CD1c-positive myeloid dendritic cell (primary cell): ENCODE results near the gene PPM1D.
A peak's percentile ranks its signal among the peaks of the same experiment; 100 is the strongest.
"Not testable (repeated sequence)": the region's sequence is repeated elsewhere in the genome, so short reads cannot be mapped to it uniquely, and the experiment has no call there.

Experiments used
- DNase-seq: peaks from one replicate; pipeline ENCODE4 v3.0.0-alpha.2; 2016; ENCODE audit errors: extremely low spot score

Gene PPM1D

GRCh38 chr17:60593441-60594036 lies 6.5 kb upstream of the PPM1D start:
- DNase-seq: not testable (repeated sequence)

- not testable (repeated sequence) for DNase-seq
These were observed 5.8 kb upstream of the PPM1D start for GRCh38 chr17:60594170-60594569.

GRCh38 chr17:60594734-60595133 lies 5.3 kb upstream of the PPM1D start:
- DNase-seq: no peak

GRCh38 chr17:60597297-60597696 lies 2.7 kb upstream of the PPM1D start:
- no peak for DNase-seq

- DNase-seq: peak; percentile 86
These were observed 1.8 kb upstream of the PPM1D start for GRCh38 chr17:60598001-60598736.

GRCh38 chr17:60599220-60599619 lies 773 bp upstream of the PPM1D start:
- no peak for DNase-seq

- DNase-seq: peak; percentile 80
These were observed 775 bp downstream of the PPM1D start for GRCh38 chr17:60600490-60601446.

GRCh38 chr17:60601447-60602384 lies 1.7 kb downstream of the PPM1D start:
- DNase-seq: peak; percentile 77

GRCh38 chr17:60602385-60602742 lies 2.4 kb downstream of the PPM1D start:
- DNase-seq: no peak

- no peak for DNase-seq
These were observed 2.9 kb downstream of the PPM1D start for GRCh38 chr17:60602871-60603270.

GRCh38 chr17:60603477-60603876 lies 3.5 kb downstream of the PPM1D start:
- not testable (repeated sequence) for DNase-seq

- no peak for DNase-seq
These were observed 4.8 kb downstream of the PPM1D start for GRCh38 chr17:60604686-60605334.

GRCh38 chr17:60606036-60606435 lies 6.0 kb downstream of the PPM1D start:
- no peak for DNase-seq

GRCh38 chr17:60610473-60610872 lies 10.5 kb downstream of the PPM1D start:
- DNase-seq: no peak

- DNase-seq: not testable (repeated sequence)
These were observed 11.3 kb downstream of the PPM1D start for GRCh38 chr17:60611321-60611720.

GRCh38 chr17:60613325-60613724 lies 13.3 kb downstream of the PPM1D start:
- no peak for DNase-seq

GRCh38 chr17:60613796-60614195 lies 13.8 kb downstream of the PPM1D start:
- DNase-seq: not testable (repeated sequence)

- not testable (repeated sequence) for DNase-seq
These were observed 14.3 kb downstream of the PPM1D start for GRCh38 chr17:60614247-60614646.

GRCh38 chr17:60615108-60615507 lies 15.1 kb downstream of the PPM1D start:
- no peak for DNase-seq

GRCh38 chr17:60615840-60616239 lies 15.8 kb downstream of the PPM1D start:
- DNase-seq: no peak

- DNase-seq: no peak
These were observed 18.1 kb downstream of the PPM1D start for GRCh38 chr17:60618080-60618479.
